PC-9 (cell line): Measurements from ENCODE around the gene PNKD.

Experiments
- EZH2 ChIP-seq: fragments of 200-600 bp; sonication (generic); IDR thresholded peaks from 2 replicates; pipeline ENCODE4 v1.8.0; 2017; ENCODE audit warnings: antibody characterized with exemption, low read depth
- TF ChIP-seq, protein P1 (sequence below): fragments of 200-600 bp; sonication (generic); conservative IDR thresholded peaks from 2 replicates; pipeline ENCODE4 v1.6.1; 2017; ENCODE audit warnings: mixed run types, antibody characterized with exemption, mild to moderate bottlenecking, moderate library complexity

DNA sequence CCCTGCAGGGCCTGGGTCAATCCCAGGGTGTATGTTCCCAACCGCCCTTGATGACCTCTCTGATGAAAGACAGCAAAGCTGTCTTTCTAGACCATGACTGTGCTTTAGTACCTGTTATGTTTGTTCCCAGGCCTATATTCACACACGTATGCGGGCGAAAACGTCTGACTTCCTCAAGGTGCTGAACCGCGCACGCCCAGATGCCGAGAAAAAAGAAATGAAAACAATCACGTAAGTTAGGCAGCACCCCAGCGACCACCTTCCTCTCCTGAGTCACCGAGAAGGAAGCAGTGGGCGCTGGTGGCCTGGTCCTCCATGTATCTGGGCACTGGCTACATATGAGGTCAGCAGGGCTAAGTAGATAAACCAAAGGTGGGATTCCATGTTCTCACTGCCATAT is 20.6 kb upstream of the PNKD start:
- TF ChIP-seq, protein P1, sequence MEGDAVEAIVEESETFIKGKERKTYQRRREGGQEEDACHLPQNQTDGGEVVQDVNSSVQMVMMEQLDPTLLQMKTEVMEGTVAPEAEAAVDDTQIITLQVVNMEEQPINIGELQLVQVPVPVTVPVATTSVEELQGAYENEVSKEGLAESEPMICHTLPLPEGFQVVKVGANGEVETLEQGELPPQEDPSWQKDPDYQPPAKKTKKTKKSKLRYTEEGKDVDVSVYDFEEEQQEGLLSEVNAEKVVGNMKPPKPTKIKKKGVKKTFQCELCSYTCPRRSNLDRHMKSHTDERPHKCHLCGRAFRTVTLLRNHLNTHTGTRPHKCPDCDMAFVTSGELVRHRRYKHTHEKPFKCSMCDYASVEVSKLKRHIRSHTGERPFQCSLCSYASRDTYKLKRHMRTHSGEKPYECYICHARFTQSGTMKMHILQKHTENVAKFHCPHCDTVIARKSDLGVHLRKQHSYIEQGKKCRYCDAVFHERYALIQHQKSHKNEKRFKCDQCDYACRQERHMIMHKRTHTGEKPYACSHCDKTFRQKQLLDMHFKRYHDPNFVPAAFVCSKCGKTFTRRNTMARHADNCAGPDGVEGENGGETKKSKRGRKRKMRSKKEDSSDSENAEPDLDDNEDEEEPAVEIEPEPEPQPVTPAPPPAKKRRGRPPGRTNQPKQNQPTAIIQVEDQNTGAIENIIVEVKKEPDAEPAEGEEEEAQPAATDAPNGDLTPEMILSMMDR = no peak
- TF ChIP-seq EZH2 = no peak
